Cardiac muscle cell (in vitro differentiated cells and primary cell): ENCODE measurements around the gene EGR1. TPM values are rescaled to one million over a fixed set of nuclear protein-coding genes. Genes with fewer than 3 reads are reported as not detected.

Experiments used
- DNase-seq, 2 donors: peaks; one replicate each; pipeline versions ENCODE4 v3.0.0 to v3.0.0-alpha.2; 2010 to 2017; ENCODE audit warnings: low read depth in 1 of 2, low spot score in 1 of 2
- H3K27ac ChIP-seq: fragments of 200-600 bp; sonication (generic); 2 replicates; pipeline ENCODE4 v1.5.1; 2016
- H3K27me3 ChIP-seq: fragments of 200-600 bp; sonication (generic); 2 replicates; pipeline ENCODE4 v1.6.0; 2016; ENCODE audit warnings: control low read depth
- H3K36me3 ChIP-seq: fragments of 200-600 bp; sonication (generic); 2 replicates; pipeline ENCODE4 v1.5.1; 2016; ENCODE audit warnings: control low read depth
- H3K4me1 ChIP-seq: fragments of 200-600 bp; sonication (generic); 2 replicates; pipeline ENCODE4 v1.8.1; 2017; ENCODE audit warnings: low read depth, mild to moderate bottlenecking, mixed run types
- H3K4me3 ChIP-seq: fragments of 200-600 bp; sonication (generic); 2 replicates; pipeline ENCODE4 v1.5.1; 2016; ENCODE audit warnings: mild to moderate bottlenecking
- H3K9me3 ChIP-seq: fragments of 200-600 bp; sonication (generic); 2 replicates; pipeline ENCODE4 v1.5.1; 2017; ENCODE audit warnings: low read depth, mild to moderate bottlenecking, control low read depth
- CTCF ChIP-seq: IDR thresholded peaks from 2 replicates; pipeline ENCODE4 v1.5.1; 2012; ENCODE audit warnings: low read depth, mild to moderate bottlenecking, low read length
- polyA plus RNA-seq: library from polyadenylated mRNA; unstranded; fragments of >200 nt; fragmentation: Nextera tagmentation; extraction: Ambion mirVana; gene quantifications from 2 replicates; pipeline ENCODE4 v1.2.1, GENCODE V29; 2016
- total RNA-seq: library from RNA; depleted of rRNA; stranded (reverse); fragments of >200 nt; gene quantifications from 2 replicates; pipeline ENCODE4 v1.2.3, GENCODE V29; 2016

The EGR1 gene
- total and polyA plus RNA-seq, 2 experiments from 2014 or later = 13.9 to 30.5 TPM

DNA sequence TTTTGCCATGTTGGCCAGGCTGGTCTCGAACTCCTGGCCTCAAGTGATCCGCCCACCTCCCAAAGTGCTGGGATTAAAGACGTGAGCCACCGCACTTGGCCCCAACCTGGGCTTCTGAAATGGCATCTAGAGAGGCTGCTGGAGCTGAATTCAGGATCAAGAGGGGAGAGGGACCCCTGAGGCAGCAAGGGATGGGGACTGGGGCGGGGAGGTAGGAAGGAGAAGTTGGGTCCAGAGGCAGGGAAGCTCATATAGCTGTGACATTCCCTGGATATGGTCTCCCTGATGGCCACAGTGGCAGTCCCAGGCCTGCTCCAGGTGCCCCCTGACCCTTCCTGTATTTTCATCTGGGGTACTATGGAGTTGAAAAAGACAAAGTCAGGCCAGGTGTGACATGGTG is 14.3 kb upstream of the EGR1 start:
- Histone ChIP-seq H3K27ac (no peak overlapping the region), H3K27me3 (no peaks in the 10 kb centered on the region), H3K9me3 (no peaks in the 10 kb centered on the region), H3K4me3 (no peak overlapping the region), H3K36me3 (no peaks in the 10 kb centered on the region), H3K4me1 (peaks cover 3% of the 10 kb centered on the region)
- TF ChIP-seq CTCF = no peak
- no peak for DNase-seq

- Histone ChIP-seq H3K9me3 (no peaks in the 10 kb centered on the region), H3K4me3 (no peak overlapping the region), H3K27me3 (no peaks in the 10 kb centered on the region), H3K36me3 (no peaks in the 10 kb centered on the region), H3K4me1 (peaks cover 11% of the 10 kb centered on the region), H3K27ac (no peak overlapping the region)
- no peak for DNase-seq
- TF ChIP-seq CTCF = no peak
Observed at GRCh38 chr5:138452720-138453119, 12.6 kb upstream of the EGR1 start.

DNA sequence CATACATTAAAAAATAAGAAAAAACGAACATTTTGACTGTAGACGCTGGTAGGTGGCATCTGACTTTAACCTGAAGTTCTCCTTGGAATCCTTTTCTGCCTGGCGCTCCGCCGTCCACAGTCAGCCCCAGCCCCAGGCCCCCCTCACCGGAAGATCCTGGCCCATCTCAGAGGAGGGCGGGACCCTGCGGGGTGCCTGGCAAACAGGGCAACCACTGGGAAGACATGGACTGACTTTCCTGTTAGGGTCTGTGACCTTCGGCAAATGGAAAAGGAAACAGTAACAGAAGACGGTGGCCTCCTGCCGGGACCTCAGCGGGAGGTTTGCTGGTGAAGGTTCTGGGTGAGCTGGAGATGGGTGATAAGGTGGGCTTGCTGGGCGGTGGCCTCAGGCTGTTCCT is 11.7 kb upstream of the EGR1 start:
- Histone ChIP-seq H3K27ac (no peak overlapping the region), H3K36me3 (no peaks in the 10 kb centered on the region), H3K4me1 (peaks cover 20% of the 10 kb centered on the region), H3K27me3 (no peaks in the 10 kb centered on the region), H3K4me3 (no peak overlapping the region), H3K9me3 (no peaks in the 10 kb centered on the region)
- DNase-seq = no peak
- TF ChIP-seq CTCF = no peak

DNA sequence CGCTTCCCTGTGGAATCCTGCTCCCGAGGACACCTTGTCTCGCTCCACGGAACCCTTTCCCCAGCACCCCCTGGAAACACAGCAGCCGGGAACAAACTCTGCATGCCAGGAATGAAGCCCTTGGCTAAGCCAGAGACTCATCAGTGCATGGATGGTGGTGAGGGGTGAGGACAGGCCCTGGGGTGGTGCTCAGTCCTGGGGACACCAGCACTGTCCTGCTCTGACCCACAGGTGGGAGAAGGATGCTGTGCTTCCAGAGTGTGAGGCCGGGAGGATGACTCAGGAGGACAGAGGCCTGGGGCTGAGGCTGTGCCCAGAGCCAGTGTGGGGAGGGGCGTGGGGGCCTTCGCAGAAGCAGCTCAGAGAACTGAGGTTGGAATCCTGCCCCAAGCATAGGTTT is 11.2 kb upstream of the EGR1 start:
- Histone ChIP-seq H3K4me3 (no peak overlapping the region), H3K27me3 (no peaks in the 10 kb centered on the region), H3K36me3 (no peaks in the 10 kb centered on the region), H3K9me3 (no peaks in the 10 kb centered on the region), H3K27ac (no peak overlapping the region), H3K4me1 (peaks cover 24% of the 10 kb centered on the region)
- DNase-seq = no peak
- no peak for TF ChIP-seq CTCF

- peak overlapping the region; percentile 9 for H3K27ac ChIP-seq
- H3K27me3 ChIP-seq = no peaks in the 10 kb centered on the region
- H3K4me1 ChIP-seq = peaks cover 37% of the 10 kb centered on the region
- H3K36me3 ChIP-seq = no peaks in the 10 kb centered on the region
- DNase-seq = no peak
- no peaks in the 10 kb centered on the region for H3K9me3 ChIP-seq
- no peak overlapping the region for H3K4me3 ChIP-seq
- TF ChIP-seq CTCF = no peak
Observed at GRCh38 chr5:138455232-138455930, 9.9 kb upstream of the EGR1 start.
